Measurements from ENCODE around the gene SVIL. TPM values are rescaled to one million over a fixed set of nuclear protein-coding genes. Genes with fewer than 3 reads are reported as not detected.
"Not testable (repeated sequence)": the region's sequence is repeated elsewhere in the genome, so short reads cannot be mapped to it uniquely, and the experiment has no call there.

The SVIL gene
- total and polyA plus RNA-seq, 4 donors, result 3.1 to 26.0 (median 9.4) TPM

GRCh38 chr10:29517352-29517923, 117.3 kb downstream of the SVIL start:
- Histone ChIP-seq H3K4me3 (ENCODE audit: low read depth in 1 of 3, low read length in 3 of 3) (no peak overlapping the region), H3K9ac (ENCODE audit: low read depth in 1 of 2, low read length in 2 of 2) (no peak overlapping the region), H3K4me1 (ENCODE audit: control insufficient read depth in 4 of 4, insufficient read depth in 4 of 4, low read length in 3 of 4) (no peaks in the 10 kb centered on the region), H3K9me3 (ENCODE audit: control insufficient read depth in 4 of 4, low read length in 3 of 4) (no peaks in the 10 kb centered on the region), H3K27me3 (ENCODE audit: control insufficient read depth in 4 of 4, insufficient read depth in 4 of 4, low read length in 3 of 4) (no peaks in the 10 kb centered on the region), H3K27ac (ENCODE audit: low read depth in 1 of 2, low read length in 2 of 2) (no peak overlapping the region), H3K36me3 (ENCODE audit: control insufficient read depth in 4 of 4, insufficient read depth in 3 of 4, low read depth in 1 of 4, low read length in 3 of 4) (peaks cover 3 to 25% (median 17%) of the 10 kb centered on the region in 4 donors)
- TF ChIP-seq TAF1 (conservative IDR thresholded peaks at IDR 0.05) (no peak), REST (IDR thresholded peaks at IDR 0.05) (no peak), CTCF (IDR thresholded peaks at IDR 0.05; ENCODE audit: low read depth, low read length, missing input control) (peak; percentile 17), RAD21 (IDR thresholded peaks at IDR 0.05) (peak in 1 of 2 donors; percentile 39)
- DNase-seq (ENCODE audit: low spot score), result no peak
- 83% methylated on average over 8 of the region's 8 CpGs for WGBS

- WGBS, result 89% methylated on average over 19 of the region's 19 CpGs
- H3K4me3 ChIP-seq (ENCODE audit: low read depth in 1 of 3, low read length in 3 of 3); H3K4me1 ChIP-seq (ENCODE audit: control insufficient read depth in 4 of 4, insufficient read depth in 4 of 4, low read length in 3 of 4); DNase-seq (ENCODE audit: low spot score); H3K9me3 ChIP-seq (ENCODE audit: control insufficient read depth in 4 of 4, low read length in 3 of 4); H3K9ac ChIP-seq (ENCODE audit: low read depth in 1 of 2, low read length in 2 of 2); H3K27ac ChIP-seq (ENCODE audit: low read depth in 1 of 2, low read length in 2 of 2); H3K27me3 ChIP-seq (ENCODE audit: control insufficient read depth in 4 of 4, insufficient read depth in 4 of 4, low read length in 3 of 4): not testable (repeated sequence)
- H3K36me3 ChIP-seq (ENCODE audit: control insufficient read depth in 4 of 4, insufficient read depth in 3 of 4, low read depth in 1 of 4, low read length in 3 of 4), result peaks cover 0 to 22% (median 14%) of the 10 kb centered on the region in 4 donors
Observed at GRCh38 chr10:29516309-29516932, 118.3 kb downstream of the SVIL start.

- H3K4me3 ChIP-seq (ENCODE audit: low read depth in 1 of 3, low read length in 3 of 3); DNase-seq (ENCODE audit: low spot score): not testable (repeated sequence)
Observed at GRCh38 chr10:29515879-29516278, 118.9 kb downstream of the SVIL start.

GRCh38 chr10:29515104-29515503, 119.7 kb downstream of the SVIL start:
- H3K36me3 ChIP-seq (ENCODE audit: control insufficient read depth in 4 of 4, insufficient read depth in 3 of 4, low read depth in 1 of 4, low read length in 3 of 4), result peaks cover 0 to 15% (median 11%) of the 10 kb centered on the region in 4 donors
- not testable (repeated sequence) for H3K9me3 ChIP-seq (ENCODE audit: control insufficient read depth in 4 of 4, low read length in 3 of 4); DNase-seq (ENCODE audit: low spot score); H3K27me3 ChIP-seq (ENCODE audit: control insufficient read depth in 4 of 4, insufficient read depth in 4 of 4, low read length in 3 of 4); H3K4me1 ChIP-seq (ENCODE audit: control insufficient read depth in 4 of 4, insufficient read depth in 4 of 4, low read length in 3 of 4); H3K9ac ChIP-seq (ENCODE audit: low read depth in 1 of 2, low read length in 2 of 2); H3K4me3 ChIP-seq (ENCODE audit: low read depth in 1 of 3, low read length in 3 of 3); H3K27ac ChIP-seq (ENCODE audit: low read depth in 1 of 2, low read length in 2 of 2)
- WGBS, result 88% methylated on average over 4 of the region's 4 CpGs

More at GRCh38 chr10:29515879-29516278, 118.9 kb downstream of the SVIL start:
- H3K9ac ChIP-seq (ENCODE audit: low read depth in 1 of 2, low read length in 2 of 2); H3K9me3 ChIP-seq (ENCODE audit: control insufficient read depth in 4 of 4, low read length in 3 of 4); H3K27ac ChIP-seq (ENCODE audit: low read depth in 1 of 2, low read length in 2 of 2); H3K27me3 ChIP-seq (ENCODE audit: control insufficient read depth in 4 of 4, insufficient read depth in 4 of 4, low read length in 3 of 4); H3K4me1 ChIP-seq (ENCODE audit: control insufficient read depth in 4 of 4, insufficient read depth in 4 of 4, low read length in 3 of 4): not testable (repeated sequence)
- 89% methylated on average over 12 of the region's 12 CpGs for WGBS
- peaks cover 0 to 19% (median 13%) of the 10 kb centered on the region in 4 donors for H3K36me3 ChIP-seq (ENCODE audit: control insufficient read depth in 4 of 4, insufficient read depth in 3 of 4, low read depth in 1 of 4, low read length in 3 of 4)
